MM.1S (cell line): Measurements from ENCODE around the gene HRAS.

Experiments used
- EZH2 ChIP-seq: fragments of 300-600 bp; sonication (generic); optimal IDR thresholded peaks from 2 replicates; pipeline ENCODE3; 2017; ENCODE audit warnings: low read depth, mild to moderate bottlenecking, antibody characterized with exemption, low read length, mixed read lengths
- EZH2phosphoT487 ChIP-seq: fragments of 300-600 bp; sonication (generic); IDR thresholded peaks from 2 replicates; pipeline ENCODE4 v1.6.1; 2018; ENCODE audit warnings: antibody characterized with exemption, low read length

GRCh38 chr11:560305-561147, 25.1 kb upstream of the HRAS start, which contains the start of the genes LMNTD2 and RASSF7:
- TF ChIP-seq EZH2 (no peak), EZH2phosphoT487 (no peak)
